Psoas muscle (tissue), 8 donors: ENCODE results near the gene PMM2. TPM values are rescaled to one million over a fixed set of nuclear protein-coding genes. Genes with fewer than 3 reads are reported as not detected.
"Not testable (repeated sequence)": the region's sequence is repeated elsewhere in the genome, so short reads cannot be mapped to it uniquely, and the experiment has no call there.

Experiments
- ATAC-seq, 4 donors: fragments of 200-7000 bp; cut with Tn5 transposase; one replicate each; pipeline ENCODE4 v1.9.1; 2020; ENCODE audit warnings: moderate library complexity in 3 of 4, mild to moderate bottlenecking in 2 of 4
- DNase-seq, 2 donors: peaks; one replicate each; pipeline ENCODE4 v3.0.0-alpha.2; 2020
- H3K27ac ChIP-seq: fragments of 200-600 bp; one replicate; pipeline ENCODE4 v1.8.0; 2022
- H3K27me3 ChIP-seq, 3 donors: fragments of 200-600 bp in 1 of 3; one replicate each; pipeline versions ENCODE4 v1.6.1 to v1.8.0; 2013 to 2022; ENCODE audit warnings: low read length in 2 of 3, mild to moderate bottlenecking in 2 of 3, moderate library complexity in 1 of 3; ENCODE audit not compliant: insufficient read depth in 3 of 3
- H3K36me3 ChIP-seq, 2 donors: fragments of 200-600 bp in 1 of 2; one replicate each; pipeline versions ENCODE4 v1.6.1 to v1.8.0; 2013 to 2022; ENCODE audit warnings: low read depth in 1 of 2, mild to moderate bottlenecking in 1 of 2, moderate library complexity in 1 of 2; ENCODE audit not compliant: insufficient read depth in 1 of 2
- H3K4me1 ChIP-seq: fragments of 200-600 bp; one replicate; pipeline ENCODE4 v1.8.0; 2022
- H3K4me3 ChIP-seq: fragments of 200-600 bp; one replicate; pipeline ENCODE4 v1.8.0; 2022; ENCODE audit warnings: mild to moderate bottlenecking
- H3K9me3 ChIP-seq: fragments of 200-600 bp; one replicate; pipeline ENCODE4 v1.8.0; 2022
- WGBS, 3 donors: extraction: QIAGEN DNeasy Blood & Tissue Kit; methylation state at CpG; one replicate each; pipeline versions ENCODE4 v1.1.6 to v1.1.7; 2013; 5-methylcytosine and 5-hydroxymethylcytosine counted together
- intact Hi-C, 2 donors: fragments of 100-400 bp; cut with DNase I; formaldehyde crosslinking; loops; one replicate each; pipeline versions ENCODE4 v1.11.0 to v1.14.2; 2022
- polyA plus RNA-seq, 3 donors: library from polyadenylated mRNA; stranded (reverse); fragments of 200-250 nt; gene quantifications; one replicate each; pipeline ENCODE4 v1.2.3, GENCODE V29; 2013
- total RNA-seq, 4 donors: library from RNA; stranded (reverse); fragmentation: NEBNext Ultra II Directional in 2 of 4; extraction: Animal tissue kit (Norgen Biotek cat#: 25700) in 2 of 4; gene quantifications; one replicate each; pipeline versions ENCODE4 v1.2.1 to v1.2.4, GENCODE V29; 2021 to 2023
- TF ChIP-seq, protein P1 (sequence below): fragments of 200-600 bp; IDR thresholded peaks from one replicate; pipeline ENCODE4 v1.8.0; 2022; ENCODE audit warnings: antibody characterized with exemption
- donor health status: healthy with polysubstance abuse.
- donor health status: DM: no; HTN: no; CAD: no; lungs with moderate emphysema.
- donor health status: Bipolar disorder and iron deficiency.
- donor health status: healthy.
- donor health status: DM: yes; HTN: yes; CAD: no.
- donor health status: DM: no; HTN: no; CAD: no.
- donor health status: DM: no; HTN: no; CAD: no.
- donor health status: DM: yes; HTN: yes; CAD: no.

PMM2 gene
- total and polyA plus RNA-seq, 7 donors, result 8.5 to 32.3 (median 19.7) TPM

DNA sequence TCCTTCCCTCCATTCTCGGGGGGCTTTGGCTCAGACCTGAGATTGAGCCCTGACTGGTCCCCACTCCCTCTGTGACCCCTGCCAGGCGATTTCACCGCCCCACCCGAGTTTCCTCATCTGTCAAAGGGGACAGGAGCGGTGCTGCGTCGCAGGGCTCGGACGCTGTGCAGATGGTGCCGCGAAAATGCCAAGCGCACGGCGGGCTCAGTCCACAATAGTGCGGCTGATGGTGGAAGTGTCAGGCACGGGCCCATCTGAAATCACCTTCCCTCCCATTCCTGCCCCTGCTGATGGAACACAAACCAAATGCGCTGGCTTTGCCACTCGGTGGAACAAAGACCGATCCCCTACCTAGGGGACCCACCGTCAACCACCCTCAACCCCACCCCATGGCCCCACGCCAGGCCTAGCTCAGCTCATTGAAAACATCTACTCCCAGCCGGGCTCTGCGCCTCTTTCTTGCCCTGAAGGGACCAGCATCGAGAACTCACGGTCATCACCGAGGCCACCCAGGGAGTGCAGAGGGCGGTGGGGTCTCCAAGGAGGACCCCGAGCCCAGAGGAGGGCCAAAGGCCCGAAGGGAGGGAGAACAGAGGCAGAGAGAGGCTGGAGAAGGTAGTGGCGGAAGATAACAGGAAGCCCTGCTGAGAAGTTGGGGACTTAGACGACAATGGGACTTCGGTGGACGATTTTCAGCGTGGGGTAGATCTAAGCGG, 69.7 kb downstream of the PMM2 start:
- Histone ChIP-seq H3K9me3 (no peaks in the 10 kb centered on the region), H3K36me3 (no peaks in the 10 kb centered on the region), H3K4me1 (peaks cover 6% of the 10 kb centered on the region), H3K4me3 (peak overlapping the region; percentile 72), H3K27ac (peak overlapping the region; percentile 60), H3K27me3 (peaks cover 0 to 34% (median 8%) of the 10 kb centered on the region in 3 donors)
- no peak for ATAC-seq
- TF ChIP-seq, protein P1, sequence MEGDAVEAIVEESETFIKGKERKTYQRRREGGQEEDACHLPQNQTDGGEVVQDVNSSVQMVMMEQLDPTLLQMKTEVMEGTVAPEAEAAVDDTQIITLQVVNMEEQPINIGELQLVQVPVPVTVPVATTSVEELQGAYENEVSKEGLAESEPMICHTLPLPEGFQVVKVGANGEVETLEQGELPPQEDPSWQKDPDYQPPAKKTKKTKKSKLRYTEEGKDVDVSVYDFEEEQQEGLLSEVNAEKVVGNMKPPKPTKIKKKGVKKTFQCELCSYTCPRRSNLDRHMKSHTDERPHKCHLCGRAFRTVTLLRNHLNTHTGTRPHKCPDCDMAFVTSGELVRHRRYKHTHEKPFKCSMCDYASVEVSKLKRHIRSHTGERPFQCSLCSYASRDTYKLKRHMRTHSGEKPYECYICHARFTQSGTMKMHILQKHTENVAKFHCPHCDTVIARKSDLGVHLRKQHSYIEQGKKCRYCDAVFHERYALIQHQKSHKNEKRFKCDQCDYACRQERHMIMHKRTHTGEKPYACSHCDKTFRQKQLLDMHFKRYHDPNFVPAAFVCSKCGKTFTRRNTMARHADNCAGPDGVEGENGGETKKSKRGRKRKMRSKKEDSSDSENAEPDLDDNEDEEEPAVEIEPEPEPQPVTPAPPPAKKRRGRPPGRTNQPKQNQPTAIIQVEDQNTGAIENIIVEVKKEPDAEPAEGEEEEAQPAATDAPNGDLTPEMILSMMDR, result no peak
- intact Hi-C loops, result loop anchor here in 1 of 2 donors (5.0 kb wide), 1 partner anchor 70 kb away; the partner anchor contains the start of genes PMM2 and TMEM186
- DNase-seq, result peak; percentile 46 to 69
- WGBS, 3 donors, result 3 to 9% (median 5%) methylated on average over 35 of the region's 35 CpGs

GRCh38 chr16:8867932-8868415, 70.3 kb downstream of the PMM2 start:
- WGBS, 3 donors, result 0 to 2% (median 1%) methylated on average over 16 of the region's 16 CpGs
- H3K4me1 ChIP-seq, result peaks cover 6% of the 10 kb centered on the region

DNA sequence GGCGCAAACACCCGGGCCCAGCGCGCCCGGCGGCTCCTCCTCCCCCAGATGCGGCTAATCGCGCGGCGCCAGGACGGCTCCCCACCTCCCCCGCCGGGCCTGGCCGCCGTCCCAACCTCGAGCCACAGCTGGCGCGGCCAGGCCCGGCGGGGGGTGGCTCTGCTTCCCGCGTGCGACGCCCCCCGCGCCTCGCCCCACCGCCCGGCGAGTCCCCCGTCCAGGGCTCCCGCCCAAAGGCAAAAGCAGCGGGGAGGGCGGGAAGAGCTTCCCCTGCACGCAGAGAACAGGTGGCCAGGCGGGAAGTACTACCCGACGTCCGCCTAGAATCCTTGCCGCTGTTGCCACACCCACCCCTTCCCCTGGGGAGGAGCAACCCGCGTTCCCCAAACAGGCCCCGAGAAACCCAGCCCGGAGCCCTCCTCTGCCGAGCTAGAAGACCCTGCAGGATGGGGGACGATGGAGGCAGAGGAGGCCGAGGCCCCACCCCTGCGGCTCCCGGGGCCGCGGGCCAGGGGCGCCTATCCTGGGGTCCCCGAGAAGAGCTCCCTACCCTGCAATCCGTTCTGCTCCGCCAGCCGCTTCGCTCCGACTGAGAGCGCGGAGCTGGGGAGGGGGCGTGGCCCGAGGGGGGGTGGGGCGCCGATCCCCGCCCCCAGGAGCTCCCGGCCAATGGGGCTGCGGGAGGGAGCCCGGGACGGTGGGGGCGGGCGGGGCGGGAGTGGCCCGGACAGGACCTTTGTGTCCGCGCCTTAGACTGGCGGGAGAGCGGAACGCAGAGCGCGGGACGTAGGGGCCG, 71.0 kb downstream of the PMM2 start, which contains the start of gene CARHSP1:
Gene CARHSP1, minus strand, starts transcription at position 591 of the 796 bp plus-strand sequence. CDS start 9,678 bp downstream, outside the sequence.
- Histone ChIP-seq H3K4me3 (peak within 1 kb of the TSS; percentile 72), H3K27me3 (peaks cover 0 to 34% (median 8%) of the 10 kb centered on the region in 3 donors), H3K36me3 (no peaks in the 10 kb centered on the region), H3K4me1 (peaks cover 6% of the 10 kb centered on the region), H3K9me3 (no peaks in the 10 kb centered on the region), H3K27ac (peak within 1 kb of the TSS; percentile 60)
- TF ChIP-seq, protein P1, result no peak
- intact Hi-C loops, result loop anchor here in 1 of 2 donors (5.0 kb wide), 1 partner anchor 71 kb away; the partner anchor contains the start of genes PMM2 and TMEM186
- 0 to 1% (median 1%) methylated on average over 60 to 83 of the region's 83 CpGs for WGBS, 3 donors
- DNase-seq (peak; percentile 85 to 91), ATAC-seq (peak; percentile 87 to 92 (median 90))

More at GRCh38 chr16:8867932-8868415, 70.3 kb downstream of the PMM2 start:
- intact Hi-C loops, result loop anchor here in 1 of 2 donors (5.0 kb wide), 1 partner anchor 71 kb away; the partner anchor contains the start of genes PMM2 and TMEM186
- H3K9me3 ChIP-seq, result no peaks in the 10 kb centered on the region
- H3K27me3 ChIP-seq, result peaks cover 0 to 34% (median 8%) of the 10 kb centered on the region in 3 donors
- ATAC-seq, result no peak
- TF ChIP-seq, protein P1, result no peak
- peak overlapping the region; percentile 60 for H3K27ac ChIP-seq
- no peaks in the 10 kb centered on the region for H3K36me3 ChIP-seq
- no peak for DNase-seq
- H3K4me3 ChIP-seq, result peak overlapping the region; percentile 72

DNA sequence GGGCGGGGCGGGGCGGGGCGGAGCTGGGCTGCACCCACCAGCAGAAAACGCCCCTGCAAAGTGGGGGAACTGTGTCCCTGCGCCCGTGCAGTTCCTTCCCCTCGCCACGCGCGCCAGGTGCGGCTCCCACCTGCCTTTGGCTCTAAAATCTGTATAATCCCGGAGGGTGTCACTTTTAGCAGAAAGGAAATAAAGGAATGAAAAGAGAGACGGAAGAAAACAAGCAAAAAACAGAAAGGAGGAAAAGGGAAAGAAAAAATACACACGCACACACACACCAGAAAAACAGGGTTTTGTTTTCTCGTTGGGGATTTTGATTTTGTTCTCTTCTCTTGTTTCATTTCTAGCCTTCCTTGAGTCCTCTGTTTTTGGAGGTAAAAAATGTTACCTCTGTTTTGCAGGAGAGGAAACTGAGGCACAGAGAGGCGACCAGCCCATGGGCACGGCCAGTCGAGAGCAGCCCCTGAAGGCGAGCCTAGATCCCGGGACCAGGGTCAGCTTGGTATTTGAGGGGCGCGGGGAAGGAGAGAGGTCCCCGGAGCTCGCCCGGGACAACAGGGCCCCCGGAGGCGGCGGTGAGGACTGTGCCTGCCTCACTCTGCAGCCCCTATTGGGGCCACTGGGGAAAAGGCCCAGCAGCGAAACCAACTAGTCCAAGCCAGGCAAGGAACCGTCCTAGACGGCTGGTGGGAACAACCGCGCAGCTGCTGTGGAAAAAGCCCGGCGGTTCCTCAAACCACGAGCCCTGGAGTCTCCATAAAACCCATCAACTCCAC, 71.8 kb downstream of the PMM2 start:
- Histone ChIP-seq H3K27me3 (peaks cover 0 to 28% (median 8%) of the 10 kb centered on the region in 3 donors), H3K4me3 (peak overlapping the region; percentile 72), H3K9me3 (no peaks in the 10 kb centered on the region), H3K4me1 (peaks cover 4% of the 10 kb centered on the region), H3K36me3 (no peaks in the 10 kb centered on the region), H3K27ac (no peak overlapping the region)
- WGBS, 3 donors, result 26 to 28% (median 26%) methylated on average over 36 to 37 of the region's 37 CpGs
- ATAC-seq (no peak), DNase-seq (no peak)
- intact Hi-C loops, result loop anchor here in 1 of 2 donors (5.0 kb wide), 1 partner anchor 72 kb away; the partner anchor contains the start of genes PMM2 and TMEM186
- TF ChIP-seq, protein P1, result no peak

DNA sequence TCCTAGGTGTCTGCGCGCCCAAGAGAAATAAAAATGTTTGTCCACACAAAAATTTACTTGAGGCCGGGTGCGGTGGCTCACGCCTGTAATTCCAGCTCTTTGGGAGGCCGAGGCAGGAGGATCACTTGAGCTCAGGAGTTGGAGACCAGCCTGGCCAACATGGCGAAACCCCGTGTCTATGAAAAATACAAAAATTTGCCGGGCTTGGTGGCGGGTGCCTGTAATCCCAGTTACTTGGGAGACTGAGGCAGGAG, 72.3 kb downstream of the PMM2 start:
- WGBS, 3 donors, result 97 to 99% (median 97%) methylated on average over 10 of the region's 10 CpGs
- H3K4me3 ChIP-seq, H3K36me3 ChIP-seq, H3K9me3 ChIP-seq, ATAC-seq, H3K27ac ChIP-seq, H3K4me1 ChIP-seq, DNase-seq: not testable (repeated sequence)
- intact Hi-C loops, result loop anchor here in 1 of 2 donors (5.0 kb wide), 1 partner anchor 73 kb away; the partner anchor contains the start of genes PMM2 and TMEM186
- peaks cover 0 to 24% (median 4%) of the 10 kb centered on the region in 3 donors for H3K27me3 ChIP-seq
